ENCODE results near the gene CACNG3. TPM values are rescaled to one million over a fixed set of nuclear protein-coding genes. Genes with fewer than 3 reads are reported as not detected.
"Not testable (repeated sequence)": the region's sequence is repeated elsewhere in the genome, so short reads cannot be mapped to it uniquely, and the experiment has no call there.

CACNG3 gene
- total and polyA plus RNA-seq, 12 donors = 0.55 to 1.6 (median 1.2) TPM; not detected in 6

DNA sequence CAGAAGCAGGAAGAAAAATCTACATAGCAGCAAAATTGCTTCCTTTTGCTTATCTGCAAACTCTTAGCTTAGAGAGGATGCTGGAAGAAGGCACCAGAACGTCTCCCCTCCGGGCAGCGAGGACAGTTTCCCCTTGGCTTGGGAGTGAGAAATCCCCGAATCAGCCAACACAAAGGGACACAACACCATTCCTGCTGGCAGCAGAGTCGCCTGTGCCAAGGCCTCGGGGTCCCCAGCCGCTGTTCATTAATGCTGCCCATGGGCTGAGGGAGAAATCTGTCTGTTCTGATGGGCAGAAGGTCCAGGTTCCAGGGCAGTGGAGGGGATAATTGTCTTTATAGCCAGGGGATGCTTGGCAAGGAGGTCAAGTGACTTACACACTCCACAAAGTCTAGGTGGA is 38.0 kb downstream of the CACNG3 start:
- Histone ChIP-seq H3K9me3 (replicated peaks in 1 of 3) (no peaks in the 10 kb centered on the region), H3K4me3 (no peak overlapping the region), H3K27me3 (no peaks in the 10 kb centered on the region), H3K36me3 (replicated peaks in 1 of 2) (no peaks in the 10 kb centered on the region), H3K4me1 (replicated peaks in 1 of 2) (no peaks in the 10 kb centered on the region), H3K27ac (no peak overlapping the region)
- 71 to 76% (median 74%) methylated on average over 4 to 7 of the region's 7 CpGs for WGBS, 4 donors
- intact Hi-C loops (cut with DNase I) = no loop called here
- no peak for DNase-seq
- TF ChIP-seq, protein P1, sequence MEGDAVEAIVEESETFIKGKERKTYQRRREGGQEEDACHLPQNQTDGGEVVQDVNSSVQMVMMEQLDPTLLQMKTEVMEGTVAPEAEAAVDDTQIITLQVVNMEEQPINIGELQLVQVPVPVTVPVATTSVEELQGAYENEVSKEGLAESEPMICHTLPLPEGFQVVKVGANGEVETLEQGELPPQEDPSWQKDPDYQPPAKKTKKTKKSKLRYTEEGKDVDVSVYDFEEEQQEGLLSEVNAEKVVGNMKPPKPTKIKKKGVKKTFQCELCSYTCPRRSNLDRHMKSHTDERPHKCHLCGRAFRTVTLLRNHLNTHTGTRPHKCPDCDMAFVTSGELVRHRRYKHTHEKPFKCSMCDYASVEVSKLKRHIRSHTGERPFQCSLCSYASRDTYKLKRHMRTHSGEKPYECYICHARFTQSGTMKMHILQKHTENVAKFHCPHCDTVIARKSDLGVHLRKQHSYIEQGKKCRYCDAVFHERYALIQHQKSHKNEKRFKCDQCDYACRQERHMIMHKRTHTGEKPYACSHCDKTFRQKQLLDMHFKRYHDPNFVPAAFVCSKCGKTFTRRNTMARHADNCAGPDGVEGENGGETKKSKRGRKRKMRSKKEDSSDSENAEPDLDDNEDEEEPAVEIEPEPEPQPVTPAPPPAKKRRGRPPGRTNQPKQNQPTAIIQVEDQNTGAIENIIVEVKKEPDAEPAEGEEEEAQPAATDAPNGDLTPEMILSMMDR (IDR thresholded peaks at IDR 0.05) = no peak
- no peak for TF ChIP-seq POLR2A (IDR thresholded peaks at IDR 0.05)

GRCh38 chr16:24297375-24297774 is 41.2 kb downstream of the CACNG3 start:
- intact Hi-C loops (cut with DNase I) = no loop called here
- WGBS, 4 donors = 50 to 59% (median 57%) methylated on average over 3 of the region's 3 CpGs

GRCh38 chr16:24298548-24299167 is 42.5 kb downstream of the CACNG3 start:
- Histone ChIP-seq H3K36me3 (replicated peaks in 1 of 2) (no peaks in the 10 kb centered on the region), H3K9me3 (replicated peaks in 1 of 3) (no peaks in the 10 kb centered on the region), H3K4me3 (no peak overlapping the region), H3K27me3 (no peaks in the 10 kb centered on the region), H3K4me1 (replicated peaks in 1 of 2) (no peaks in the 10 kb centered on the region), H3K27ac (no peak overlapping the region)
- 61 to 74% (median 62%) methylated on average over 5 of the region's 5 CpGs for WGBS, 4 donors
- DNase-seq = no peak
- intact Hi-C loops (cut with DNase I) = no loop called here
- no peak for TF ChIP-seq POLR2A (IDR thresholded peaks at IDR 0.05)
- TF ChIP-seq, protein P1 (IDR thresholded peaks at IDR 0.05) = no peak

More at GRCh38 chr16:24297375-24297774, 41.2 kb downstream of the CACNG3 start:
- no peak for DNase-seq
- no peak for TF ChIP-seq POLR2A (IDR thresholded peaks at IDR 0.05)
- TF ChIP-seq, protein P1 (IDR thresholded peaks at IDR 0.05) = no peak
- Histone ChIP-seq H3K36me3 (replicated peaks in 1 of 2) (no peaks in the 10 kb centered on the region), H3K4me3 (no peak overlapping the region), H3K4me1 (replicated peaks in 1 of 2) (no peaks in the 10 kb centered on the region), H3K27ac (no peak overlapping the region), H3K9me3 (replicated peaks in 1 of 3) (no peaks in the 10 kb centered on the region), H3K27me3 (no peaks in the 10 kb centered on the region)

GRCh38 chr16:24300750-24301149 is 44.6 kb downstream of the CACNG3 start:
- H3K9me3 ChIP-seq (replicated peaks in 1 of 3); DNase-seq; intact Hi-C loops (cut with DNase I); H3K36me3 ChIP-seq (replicated peaks in 1 of 2); H3K27me3 ChIP-seq; H3K4me1 ChIP-seq (replicated peaks in 1 of 2); H3K4me3 ChIP-seq; H3K27ac ChIP-seq: not testable (repeated sequence)
- 80 to 91% (median 85%) methylated on average over 6 of the region's 6 CpGs for WGBS, 4 donors

DNA sequence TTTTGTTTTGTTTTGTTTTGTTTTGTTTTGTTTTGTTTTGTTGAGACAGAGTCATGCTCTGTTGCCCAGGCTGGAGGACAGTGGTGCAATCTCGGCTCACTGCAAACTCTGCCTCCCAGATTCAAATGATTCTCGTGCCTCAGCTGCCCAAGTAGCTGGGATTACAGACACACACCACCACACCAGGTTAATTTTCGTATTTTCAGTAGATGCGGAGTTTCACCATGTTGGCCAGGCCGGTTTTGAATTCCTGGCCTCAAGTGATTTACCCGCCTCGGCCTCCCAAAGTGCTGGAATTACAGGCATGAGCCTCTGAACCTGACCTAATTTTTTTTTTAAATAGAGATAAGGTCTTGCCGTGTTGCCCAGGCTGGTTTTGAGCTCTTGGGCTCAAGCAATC is 46.5 kb downstream of the CACNG3 start:
- Histone ChIP-seq H3K27ac (no peak overlapping the region), H3K4me1 (replicated peaks in 1 of 2) (no peaks in the 10 kb centered on the region), H3K4me3 (no peak overlapping the region), H3K9me3 (replicated peaks in 1 of 3) (no peaks in the 10 kb centered on the region), H3K36me3 (replicated peaks in 1 of 2) (no peaks in the 10 kb centered on the region), H3K27me3 (no peaks in the 10 kb centered on the region)
- intact Hi-C loops (cut with DNase I) = no loop called here
- TF ChIP-seq, protein P1 (IDR thresholded peaks at IDR 0.05) = no peak
- TF ChIP-seq POLR2A (IDR thresholded peaks at IDR 0.05) = no peak
- DNase-seq = no peak
- 70 to 82% (median 76%) methylated on average over 8 of the region's 8 CpGs for WGBS, 4 donors

All from adrenal gland (tissue), 12 donors.